Keratinocyte (primary cell): Measurements from ENCODE around the gene CMTM8.

ENCODE experiments used
- EZH2 ChIP-seq: IDR thresholded peaks from one replicate; pipeline ENCODE4 v1.6.1; 2012; ENCODE audit warnings: inconsistent platforms, mild to moderate bottlenecking, low read length, moderate library complexity
- TF ChIP-seq, protein P1 (sequence below), 3 experiments: IDR thresholded peaks in 1 of 3; conservative IDR thresholded peaks in 1 of 3; optimal IDR thresholded peaks in 1 of 3; 2 replicates in 2 of 3; 3 replicates in 1 of 3; pipeline versions ENCODE3 to v1.5.1; 2011; ENCODE audit warnings: low read length in 3 of 3, mild to moderate bottlenecking in 3 of 3, moderate library complexity in 2 of 3, control low read depth in 1 of 3, inconsistent platforms in 1 of 3; ENCODE audit not compliant: insufficient read depth in 2 of 3; ENCODE audit errors: extremely low read depth in 1 of 3

DNA sequence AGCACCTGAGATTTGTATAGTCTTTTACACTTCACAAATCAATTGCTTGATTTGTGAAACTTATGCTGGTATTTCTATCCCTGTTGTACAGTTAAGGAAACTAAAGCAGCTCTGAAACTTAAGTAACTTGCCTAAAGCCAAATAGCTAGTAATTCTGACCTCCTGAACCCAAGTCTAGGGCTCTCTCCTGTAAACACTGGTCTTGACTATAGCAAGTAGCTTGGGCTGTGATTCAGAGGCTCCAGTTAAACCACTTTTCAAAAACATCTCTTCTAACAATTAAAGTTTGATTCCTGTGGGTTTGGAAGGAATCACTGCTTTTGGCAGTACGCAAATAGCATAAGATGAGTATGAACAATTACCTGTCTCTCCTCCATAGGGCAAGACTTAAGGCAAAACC is 18.5 kb upstream of the CMTM8 start:
- TF ChIP-seq, protein P1, sequence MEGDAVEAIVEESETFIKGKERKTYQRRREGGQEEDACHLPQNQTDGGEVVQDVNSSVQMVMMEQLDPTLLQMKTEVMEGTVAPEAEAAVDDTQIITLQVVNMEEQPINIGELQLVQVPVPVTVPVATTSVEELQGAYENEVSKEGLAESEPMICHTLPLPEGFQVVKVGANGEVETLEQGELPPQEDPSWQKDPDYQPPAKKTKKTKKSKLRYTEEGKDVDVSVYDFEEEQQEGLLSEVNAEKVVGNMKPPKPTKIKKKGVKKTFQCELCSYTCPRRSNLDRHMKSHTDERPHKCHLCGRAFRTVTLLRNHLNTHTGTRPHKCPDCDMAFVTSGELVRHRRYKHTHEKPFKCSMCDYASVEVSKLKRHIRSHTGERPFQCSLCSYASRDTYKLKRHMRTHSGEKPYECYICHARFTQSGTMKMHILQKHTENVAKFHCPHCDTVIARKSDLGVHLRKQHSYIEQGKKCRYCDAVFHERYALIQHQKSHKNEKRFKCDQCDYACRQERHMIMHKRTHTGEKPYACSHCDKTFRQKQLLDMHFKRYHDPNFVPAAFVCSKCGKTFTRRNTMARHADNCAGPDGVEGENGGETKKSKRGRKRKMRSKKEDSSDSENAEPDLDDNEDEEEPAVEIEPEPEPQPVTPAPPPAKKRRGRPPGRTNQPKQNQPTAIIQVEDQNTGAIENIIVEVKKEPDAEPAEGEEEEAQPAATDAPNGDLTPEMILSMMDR (optimal IDR thresholded peaks at IDR 0.05 in 1 of 3, IDR thresholded peaks at IDR 0.05 in 1 of 3, conservative IDR thresholded peaks at IDR 0.05 in 1 of 3; ENCODE audit: extremely low read depth in 1 of 3, insufficient read depth in 2 of 3, low read length in 3 of 3), result no peak
- no peak for TF ChIP-seq EZH2
